Tibial nerve (tissue), 4 donors: ENCODE measurements around the gene SIMC1.

ENCODE experiments used
- EP300 ChIP-seq, 2 donors: sonication (generic); formaldehyde crosslinking; IDR thresholded peaks; one replicate each; pipeline ENCODE4 v1.6.1; 2017; ENCODE audit warnings: antibody characterized with exemption in 2 of 2, mild to moderate bottlenecking in 1 of 2
- POLR2A ChIP-seq, 2 donors: fragments of 450-650 bp; IDR thresholded peaks; one replicate each; pipeline ENCODE4 v1.6.1; 2017; ENCODE audit warnings: antibody characterized with exemption in 2 of 2, mild to moderate bottlenecking in 2 of 2, moderate library complexity in 2 of 2
- TF ChIP-seq, protein P1 (sequence below), 5 experiments: fragments of 200-600 bp in 3 of 5; fragments of 450-650 bp in 2 of 5; sonication (generic) in 3 of 5; IDR thresholded peaks; one replicate each; pipeline ENCODE4 v1.5.1; 2016 to 2019; ENCODE audit warnings: antibody characterized with exemption in 5 of 5, mild to moderate bottlenecking in 3 of 5, moderate library complexity in 2 of 5

DNA sequence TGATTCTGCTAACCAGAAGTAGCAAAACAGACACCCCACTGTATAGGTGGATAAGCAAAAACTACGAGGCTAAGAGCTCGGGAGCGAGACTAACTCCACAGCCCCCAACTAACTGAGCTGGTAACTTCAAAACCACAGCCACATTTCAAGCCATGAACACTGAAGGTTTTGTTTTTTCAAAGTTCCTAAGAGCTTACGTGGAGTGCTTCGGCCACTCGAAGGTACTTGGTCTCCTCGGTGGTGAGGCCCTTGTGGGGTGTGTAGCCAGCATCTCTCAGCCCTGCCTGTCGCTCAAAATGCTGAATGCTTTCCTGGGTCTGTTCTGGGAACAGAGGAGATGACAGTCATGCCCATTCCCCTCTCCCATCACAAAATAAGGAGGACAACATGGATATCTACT, 112.2 kb downstream of the SIMC1 start:
- TF ChIP-seq, protein P1, sequence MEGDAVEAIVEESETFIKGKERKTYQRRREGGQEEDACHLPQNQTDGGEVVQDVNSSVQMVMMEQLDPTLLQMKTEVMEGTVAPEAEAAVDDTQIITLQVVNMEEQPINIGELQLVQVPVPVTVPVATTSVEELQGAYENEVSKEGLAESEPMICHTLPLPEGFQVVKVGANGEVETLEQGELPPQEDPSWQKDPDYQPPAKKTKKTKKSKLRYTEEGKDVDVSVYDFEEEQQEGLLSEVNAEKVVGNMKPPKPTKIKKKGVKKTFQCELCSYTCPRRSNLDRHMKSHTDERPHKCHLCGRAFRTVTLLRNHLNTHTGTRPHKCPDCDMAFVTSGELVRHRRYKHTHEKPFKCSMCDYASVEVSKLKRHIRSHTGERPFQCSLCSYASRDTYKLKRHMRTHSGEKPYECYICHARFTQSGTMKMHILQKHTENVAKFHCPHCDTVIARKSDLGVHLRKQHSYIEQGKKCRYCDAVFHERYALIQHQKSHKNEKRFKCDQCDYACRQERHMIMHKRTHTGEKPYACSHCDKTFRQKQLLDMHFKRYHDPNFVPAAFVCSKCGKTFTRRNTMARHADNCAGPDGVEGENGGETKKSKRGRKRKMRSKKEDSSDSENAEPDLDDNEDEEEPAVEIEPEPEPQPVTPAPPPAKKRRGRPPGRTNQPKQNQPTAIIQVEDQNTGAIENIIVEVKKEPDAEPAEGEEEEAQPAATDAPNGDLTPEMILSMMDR (IDR thresholded peaks at IDR 0.05), result no peak
- TF ChIP-seq POLR2A (IDR thresholded peaks at IDR 0.05) (no peak), EP300 (IDR thresholded peaks at IDR 0.05) (no peak)
